Adrenal gland (tissue), 12 donors: ENCODE results near the gene SLC8A2. TPM values are rescaled to one million over a fixed set of nuclear protein-coding genes. Genes with fewer than 3 reads are reported as not detected.

Source experiments
- DNase-seq, 7 donors: peaks; one replicate each; pipeline ENCODE4 v3.0.0-alpha.2; 2019 to 2020
- H3K27ac ChIP-seq, 5 donors: fragments of 200-600 bp; sonication (generic) in 4 of 5; 1 replicate in 3 of 5; 2 replicates in 2 of 5; pipeline versions ENCODE4 v1.5.1 to v1.8.0; 2016 to 2020; ENCODE audit warnings: mild to moderate bottlenecking in 1 of 5
- H3K27me3 ChIP-seq: fragments of 200-600 bp; 2 replicates; pipeline ENCODE4 v1.8.0; 2021
- H3K36me3 ChIP-seq, 2 donors: fragments of 200-600 bp; replicated peaks in 1 of 2; 1 replicate in 1 of 2; 2 replicates in 1 of 2; pipeline versions ENCODE4 v1.5.1 to v1.8.0; 2018 to 2022
- H3K4me1 ChIP-seq, 2 donors: fragments of 200-600 bp; replicated peaks in 1 of 2; 1 replicate in 1 of 2; 2 replicates in 1 of 2; pipeline versions ENCODE4 v1.5.1 to v1.8.0; 2018 to 2021
- H3K4me3 ChIP-seq, 4 donors: fragments of 200-600 bp; sonication (generic) in 3 of 4; one replicate each; pipeline ENCODE4 v1.5.1; 2016 to 2018
- H3K9me3 ChIP-seq, 3 donors: fragments of 200-600 bp; sonication (generic) in 1 of 3; replicated peaks in 1 of 3; 1 replicate in 2 of 3; 2 replicates in 1 of 3; pipeline versions ENCODE4 v1.5.1 to v1.8.0; 2016 to 2021
- POLR2A ChIP-seq, 2 donors: fragments of 450-650 bp; IDR thresholded peaks; one replicate each; pipeline ENCODE4 v1.6.1; 2017; ENCODE audit warnings: antibody characterized with exemption in 2 of 2, mild to moderate bottlenecking in 2 of 2, moderate library complexity in 1 of 2
- WGBS, 4 donors: extraction: QIAGEN DNeasy Blood & Tissue Kit in 2 of 4; methylation state at CpG; one replicate each; pipeline versions ENCODE4 v1.1.5 to v1.1.7; 2013 to 2017; 5-methylcytosine and 5-hydroxymethylcytosine counted together
- intact Hi-C, 2 donors: fragments of 100-400 bp; cut with DNase I; formaldehyde crosslinking; loops; one replicate each; pipeline versions ENCODE4 v1.14.1 to v1.15.0; 2022 to 2023
- polyA plus RNA-seq, 3 donors: library from polyadenylated mRNA; stranded (reverse); fragments of 200-250 nt in 2 of 3; fragments of 350-450 nt in 1 of 3; fragmentation: Illumina TruSeq in 1 of 3; extraction: RNeasy Lipid Tissue Mini Kit (QIAGEN cat#74804) in 1 of 3; gene quantifications; one replicate each; pipeline ENCODE4 v1.2.3, GENCODE V29; 2013 to 2014
- total RNA-seq, 9 donors: library from RNA; depleted of rRNA in 4 of 9; stranded (reverse); fragments of >200 nt in 4 of 9; fragments of 120-200 nt in 1 of 9; fragmentation: NEBNext Ultra II Directional in 1 of 9; extraction: Animal tissue kit (Norgen Biotek cat#: 25700) in 1 of 9; gene quantifications; one replicate each; pipeline versions ENCODE4 v1.1.0 to v1.2.4, GENCODE V29; 2013 to 2023
- TF ChIP-seq, protein P1 (sequence below), 6 experiments: fragments of 450-650 bp in 4 of 6; fragments of 200-600 bp in 2 of 6; sonication (generic) in 1 of 6; IDR thresholded peaks; 1 replicate in 5 of 6; 2 replicates in 1 of 6; pipeline versions ENCODE4 v1.5.1 to v1.8.0; 2016 to 2021; ENCODE audit warnings: antibody characterized with exemption in 6 of 6, mild to moderate bottlenecking in 2 of 6, moderate library complexity in 1 of 6
- donor health status: healthy with polysubstance abuse.
- donor health status: Bipolar disorder and iron deficiency.
- donor health status: DM: yes; HTN: yes; CAD: no.
- donor health status: DM: no; HTN: no; CAD: no.
- donor health status: DM: no; HTN: no; CAD: no.
- donor health status: DM: yes; HTN: yes; CAD: no.

The SLC8A2 gene
- total and polyA plus RNA-seq, 12 donors: 0.22 to 6.1 (median 3.0) TPM; not detected in 3

DNA sequence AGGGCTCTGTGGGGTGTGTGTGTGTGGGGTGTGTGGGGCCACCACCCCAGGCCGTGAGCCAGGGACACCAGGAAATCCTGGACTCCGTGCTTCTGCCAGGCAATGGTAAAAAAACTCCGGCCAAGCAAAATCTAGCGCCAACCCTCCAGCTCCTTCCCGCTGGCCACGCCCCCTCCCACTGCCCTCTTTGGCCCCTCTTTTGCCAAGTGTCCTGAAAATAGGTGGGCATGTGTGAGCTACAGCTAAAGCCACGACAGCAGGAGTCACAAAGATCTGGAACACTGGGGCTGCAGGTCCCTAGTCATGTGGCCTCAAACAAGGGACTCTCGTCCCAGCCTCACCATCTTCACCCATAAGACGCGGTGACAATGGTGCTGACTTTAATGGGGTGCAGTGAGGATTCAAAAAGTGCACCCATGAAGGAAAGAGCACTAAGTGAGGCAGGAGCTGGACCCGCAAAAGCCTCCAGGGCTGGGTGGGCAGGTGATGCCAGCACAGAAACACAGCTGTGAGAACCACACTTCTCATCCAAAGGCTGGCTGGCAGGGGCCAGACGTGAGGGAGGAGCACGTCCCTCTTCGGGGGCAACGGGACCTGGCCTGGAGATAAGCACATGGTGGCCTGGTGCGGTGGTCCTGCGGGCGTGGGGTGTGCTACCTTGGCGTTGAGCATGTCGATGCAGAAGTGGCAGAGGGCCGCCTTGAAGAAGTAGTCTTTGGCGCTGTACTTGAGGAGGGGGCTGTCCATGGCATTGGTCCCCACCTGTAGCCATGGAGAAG, 19.9 kb upstream of the SLC8A2 start:
- Histone ChIP-seq H3K27ac (no peak overlapping the region), H3K4me3 (no peak overlapping the region), H3K4me1 (no peaks in the 10 kb centered on the region), H3K36me3 (peaks cover 0 to 57% of the 10 kb centered on the region in 2 donors), H3K27me3 (no peaks in the 10 kb centered on the region), H3K9me3 (no peaks in the 10 kb centered on the region)
- WGBS, 4 donors: 84 to 93% (median 85%) methylated on average over 12 to 22 of the region's 22 CpGs
- DNase-seq: no peak
- TF ChIP-seq, protein P1, sequence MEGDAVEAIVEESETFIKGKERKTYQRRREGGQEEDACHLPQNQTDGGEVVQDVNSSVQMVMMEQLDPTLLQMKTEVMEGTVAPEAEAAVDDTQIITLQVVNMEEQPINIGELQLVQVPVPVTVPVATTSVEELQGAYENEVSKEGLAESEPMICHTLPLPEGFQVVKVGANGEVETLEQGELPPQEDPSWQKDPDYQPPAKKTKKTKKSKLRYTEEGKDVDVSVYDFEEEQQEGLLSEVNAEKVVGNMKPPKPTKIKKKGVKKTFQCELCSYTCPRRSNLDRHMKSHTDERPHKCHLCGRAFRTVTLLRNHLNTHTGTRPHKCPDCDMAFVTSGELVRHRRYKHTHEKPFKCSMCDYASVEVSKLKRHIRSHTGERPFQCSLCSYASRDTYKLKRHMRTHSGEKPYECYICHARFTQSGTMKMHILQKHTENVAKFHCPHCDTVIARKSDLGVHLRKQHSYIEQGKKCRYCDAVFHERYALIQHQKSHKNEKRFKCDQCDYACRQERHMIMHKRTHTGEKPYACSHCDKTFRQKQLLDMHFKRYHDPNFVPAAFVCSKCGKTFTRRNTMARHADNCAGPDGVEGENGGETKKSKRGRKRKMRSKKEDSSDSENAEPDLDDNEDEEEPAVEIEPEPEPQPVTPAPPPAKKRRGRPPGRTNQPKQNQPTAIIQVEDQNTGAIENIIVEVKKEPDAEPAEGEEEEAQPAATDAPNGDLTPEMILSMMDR (IDR thresholded peaks at IDR 0.05): no peak
- no peak for TF ChIP-seq POLR2A (IDR thresholded peaks at IDR 0.05)
- intact Hi-C loops: no loop called here

DNA sequence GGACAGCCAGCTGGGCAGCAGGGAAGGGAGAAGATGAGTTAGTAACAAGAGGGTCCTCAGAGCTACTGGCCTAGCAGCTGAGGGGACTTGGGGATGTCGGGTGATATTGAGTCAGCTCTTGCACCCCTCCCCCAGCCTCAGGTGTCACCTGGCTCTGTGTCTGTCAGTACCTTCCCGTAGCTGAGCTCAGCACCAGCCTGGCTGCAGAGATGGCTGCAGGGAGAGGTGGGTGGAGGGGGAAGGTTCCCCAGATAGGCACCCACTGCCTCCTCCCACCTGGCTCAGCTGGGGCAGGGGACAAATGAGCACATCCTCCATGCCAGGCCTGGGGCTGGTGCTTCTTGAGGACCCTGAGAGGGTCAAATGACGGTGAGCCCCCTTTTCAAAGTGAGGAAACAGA, 19.2 kb upstream of the SLC8A2 start:
- 62 to 81% (median 69%) methylated on average over 2 to 3 of the region's 3 CpGs for WGBS, 4 donors
- peak overlapping the region in 1 of 5 donors; percentile 10 for H3K27ac ChIP-seq
- no peak for TF ChIP-seq POLR2A (IDR thresholded peaks at IDR 0.05)
- TF ChIP-seq, protein P1 (IDR thresholded peaks at IDR 0.05): no peak
- peaks cover 0 to 52% of the 10 kb centered on the region in 2 donors for H3K36me3 ChIP-seq
- intact Hi-C loops: no loop called here
- H3K9me3 ChIP-seq: no peaks in the 10 kb centered on the region
- H3K27me3 ChIP-seq: no peaks in the 10 kb centered on the region
- DNase-seq: no peak
- no peak overlapping the region for H3K4me3 ChIP-seq
- H3K4me1 ChIP-seq: no peaks in the 10 kb centered on the region

GRCh38 chr19:47490031-47490430, 18.3 kb upstream of the SLC8A2 start:
- H3K4me1 ChIP-seq: peaks cover under 1% of the 10 kb centered on the region in 2 donors
- H3K27me3 ChIP-seq: no peaks in the 10 kb centered on the region
- H3K9me3 ChIP-seq: no peaks in the 10 kb centered on the region
- H3K27ac ChIP-seq: no peak overlapping the region
- DNase-seq: no peak
- H3K4me3 ChIP-seq: no peak overlapping the region
- no peak for TF ChIP-seq POLR2A (IDR thresholded peaks at IDR 0.05)
- TF ChIP-seq, protein P1 (IDR thresholded peaks at IDR 0.05): no peak
- intact Hi-C loops: no loop called here
- WGBS, 4 donors: 84 to 87% (median 87%) methylated on average over 7 of the region's 7 CpGs
- peaks cover 0 to 49% of the 10 kb centered on the region in 2 donors for H3K36me3 ChIP-seq

DNA sequence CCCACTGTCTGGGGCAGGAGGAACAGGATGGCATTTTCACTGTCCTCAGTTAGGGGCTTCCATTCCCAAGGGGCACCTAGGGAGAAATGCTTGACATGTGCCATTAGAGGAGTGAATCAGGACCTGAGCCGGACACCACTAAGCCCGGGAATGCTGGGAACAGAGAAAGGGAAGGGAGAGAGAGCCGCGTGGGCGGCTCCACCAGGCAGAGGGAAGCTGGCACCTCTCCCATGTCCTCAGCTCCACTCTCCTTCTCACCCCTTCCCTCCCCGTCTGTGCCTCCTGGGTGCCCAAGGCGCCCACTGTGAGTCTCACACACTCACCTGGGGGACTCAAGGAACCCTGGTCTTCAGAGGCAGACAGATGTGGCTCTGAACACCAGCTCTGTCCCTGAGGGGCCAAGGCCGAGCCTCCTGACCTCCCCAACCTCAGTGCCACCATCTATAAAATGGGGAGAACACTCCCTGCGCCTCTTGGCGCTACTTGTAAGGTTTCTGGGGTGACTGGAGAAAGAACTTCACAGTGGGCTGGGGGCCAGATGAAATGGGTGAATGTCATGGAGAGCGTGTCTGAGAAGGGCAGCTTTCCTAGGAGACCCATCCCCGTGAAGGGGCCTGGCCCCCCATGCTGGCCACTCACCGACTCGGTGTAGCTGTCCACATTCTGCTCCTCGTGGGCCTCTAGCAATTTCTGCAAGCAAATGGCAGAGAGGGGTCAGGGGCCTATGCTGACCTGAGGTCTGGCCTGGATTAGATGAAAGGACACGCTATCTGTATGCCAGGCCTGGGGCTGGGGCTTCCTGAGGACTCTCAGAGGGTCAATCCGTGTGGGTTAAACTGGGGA, 17.6 kb upstream of the SLC8A2 start:
- DNase-seq: no peak
- H3K27me3 ChIP-seq: no peaks in the 10 kb centered on the region
- H3K4me1 ChIP-seq: peaks cover 7 to 8% of the 10 kb centered on the region in 2 donors
- H3K36me3 ChIP-seq: peaks cover 0 to 49% of the 10 kb centered on the region in 2 donors
- WGBS, 4 donors: 83 to 91% (median 83%) methylated on average over 11 to 17 of the region's 17 CpGs
- TF ChIP-seq POLR2A (IDR thresholded peaks at IDR 0.05): no peak
- no peak overlapping the region for H3K4me3 ChIP-seq
- intact Hi-C loops: no loop called here
- no peaks in the 10 kb centered on the region for H3K9me3 ChIP-seq
- H3K27ac ChIP-seq: no peak overlapping the region
